Sigmoid colon (tissue), 7 donors: ENCODE data around the gene ZSWIM5. TPM values are rescaled to one million over a fixed set of nuclear protein-coding genes. Genes with fewer than 3 reads are reported as not detected.

Experiments used
- DNase-seq: peaks from one replicate; pipeline ENCODE4 v3.0.0-alpha.2; 2019
- H3K27ac ChIP-seq, 4 donors: fragments of 200-600 bp; sonication (generic); one replicate each; pipeline ENCODE4 v1.5.1; 2016 to 2019; ENCODE audit warnings: mild to moderate bottlenecking in 1 of 4
- H3K27me3 ChIP-seq, 3 donors: fragments of 200-600 bp; sonication (generic); one replicate each; pipeline ENCODE4 v1.5.1; 2019; ENCODE audit warnings: mild to moderate bottlenecking in 1 of 3
- H3K36me3 ChIP-seq, 4 donors: fragments of 200-600 bp; sonication (generic); one replicate each; pipeline ENCODE4 v1.5.1; 2016 to 2019
- H3K4me1 ChIP-seq, 4 donors: fragments of 200-600 bp; sonication (generic); one replicate each; pipeline ENCODE4 v1.5.1; 2017 to 2019
- H3K4me3 ChIP-seq, 4 donors: fragments of 200-600 bp; sonication (generic); one replicate each; pipeline ENCODE4 v1.5.1; 2017 to 2019; ENCODE audit warnings: mild to moderate bottlenecking in 2 of 4, moderate library complexity in 1 of 4
- H3K9me3 ChIP-seq, 4 donors: fragments of 200-600 bp in 3 of 4; sonication (generic) in 3 of 4; one replicate each; pipeline versions ENCODE4 v1.5.1 to v1.6.1; 2013 to 2019
- EP300 ChIP-seq, 4 donors: sonication (generic); formaldehyde crosslinking; IDR thresholded peaks; one replicate each; pipeline ENCODE4 v1.6.1; 2017; ENCODE audit warnings: antibody characterized with exemption in 4 of 4
- POLR2A ChIP-seq, 2 donors: fragments of 450-650 bp; IDR thresholded peaks; one replicate each; pipeline ENCODE4 v1.6.1; 2016; ENCODE audit warnings: antibody characterized with exemption in 2 of 2, mild to moderate bottlenecking in 2 of 2, moderate library complexity in 2 of 2
- POLR2AphosphoS5 ChIP-seq, 4 donors: sonication (generic); formaldehyde crosslinking; IDR thresholded peaks; one replicate each; pipeline ENCODE4 v1.6.1; 2017; ENCODE audit warnings: antibody characterized with exemption in 4 of 4
- WGBS, 2 donors: extraction: QIAGEN DNeasy Blood & Tissue Kit; methylation state at CpG; one replicate each; pipeline ENCODE4 v1.1.7; 2013; 5-methylcytosine and 5-hydroxymethylcytosine counted together
- intact Hi-C: fragments of 100-400 bp; cut with DNase I; formaldehyde crosslinking; loops from one replicate; pipeline ENCODE4 v1.15.1; 2023
- polyA plus RNA-seq, 3 donors: library from polyadenylated mRNA; stranded (reverse); fragments of 200-250 nt; gene quantifications; one replicate each; pipeline ENCODE4 v1.2.3, GENCODE V29; 2013
- total RNA-seq, 4 donors: library from RNA; depleted of rRNA; stranded (reverse); fragments of >200 nt; gene quantifications; one replicate each; pipeline ENCODE4 v1.1.0, GENCODE V29; 2016
- TF ChIP-seq, protein P1 (sequence below), 4 experiments: fragments of 450-650 bp in 3 of 4; fragments of 200-600 bp in 1 of 4; IDR thresholded peaks; one replicate each; pipeline ENCODE4 v1.5.1; 2016 to 2019; ENCODE audit warnings: antibody characterized with exemption in 4 of 4, mild to moderate bottlenecking in 3 of 4, moderate library complexity in 2 of 4
- donor health status: healthy with polysubstance abuse.
- donor health status: Bipolar disorder and iron deficiency.
- donor health status: healthy.

Gene ZSWIM5
- total and polyA plus RNA-seq, 7 donors: 2.4 to 4.3 (median 3.2) TPM

DNA sequence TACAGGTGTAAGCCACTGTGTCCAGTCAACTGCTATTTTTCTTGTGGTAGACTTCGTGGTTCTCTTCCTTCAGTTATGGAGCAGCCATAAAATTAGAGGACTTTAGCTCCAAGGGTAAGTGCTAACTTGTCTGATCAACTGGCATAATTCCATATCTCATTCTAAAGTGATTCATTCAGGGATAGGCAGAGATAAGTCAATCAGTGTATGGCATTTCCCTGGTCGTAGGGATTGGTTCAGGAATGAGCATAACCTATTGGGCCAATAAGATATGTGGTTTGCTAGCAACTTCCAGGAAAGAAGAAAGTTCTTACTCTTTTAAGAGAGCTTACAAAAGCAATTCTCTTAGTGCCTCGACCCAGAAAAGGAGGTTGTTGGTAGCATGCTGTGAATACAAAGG, 4.7 kb upstream of the ZSWIM5 start:
- H3K27ac ChIP-seq: no peak overlapping the region
- no peak overlapping the region for H3K4me3 ChIP-seq
- DNase-seq: no peak
- no peaks in the 10 kb centered on the region for H3K27me3 ChIP-seq
- intact Hi-C loops: no loop called here
- H3K36me3 ChIP-seq: no peaks in the 10 kb centered on the region
- TF ChIP-seq POLR2AphosphoS5 (IDR thresholded peaks at IDR 0.05) (no peak), POLR2A (IDR thresholded peaks at IDR 0.05) (no peak), EP300 (IDR thresholded peaks at IDR 0.05) (no peak)
- TF ChIP-seq, protein P1, sequence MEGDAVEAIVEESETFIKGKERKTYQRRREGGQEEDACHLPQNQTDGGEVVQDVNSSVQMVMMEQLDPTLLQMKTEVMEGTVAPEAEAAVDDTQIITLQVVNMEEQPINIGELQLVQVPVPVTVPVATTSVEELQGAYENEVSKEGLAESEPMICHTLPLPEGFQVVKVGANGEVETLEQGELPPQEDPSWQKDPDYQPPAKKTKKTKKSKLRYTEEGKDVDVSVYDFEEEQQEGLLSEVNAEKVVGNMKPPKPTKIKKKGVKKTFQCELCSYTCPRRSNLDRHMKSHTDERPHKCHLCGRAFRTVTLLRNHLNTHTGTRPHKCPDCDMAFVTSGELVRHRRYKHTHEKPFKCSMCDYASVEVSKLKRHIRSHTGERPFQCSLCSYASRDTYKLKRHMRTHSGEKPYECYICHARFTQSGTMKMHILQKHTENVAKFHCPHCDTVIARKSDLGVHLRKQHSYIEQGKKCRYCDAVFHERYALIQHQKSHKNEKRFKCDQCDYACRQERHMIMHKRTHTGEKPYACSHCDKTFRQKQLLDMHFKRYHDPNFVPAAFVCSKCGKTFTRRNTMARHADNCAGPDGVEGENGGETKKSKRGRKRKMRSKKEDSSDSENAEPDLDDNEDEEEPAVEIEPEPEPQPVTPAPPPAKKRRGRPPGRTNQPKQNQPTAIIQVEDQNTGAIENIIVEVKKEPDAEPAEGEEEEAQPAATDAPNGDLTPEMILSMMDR (IDR thresholded peaks at IDR 0.05): no peak
- H3K9me3 ChIP-seq: no peaks in the 10 kb centered on the region
- H3K4me1 ChIP-seq: peaks cover 0 to 8% (median 5%) of the 10 kb centered on the region in 4 donors
- WGBS, 2 donors: 18 to 63% methylated on average over 3 of the region's 3 CpGs

DNA sequence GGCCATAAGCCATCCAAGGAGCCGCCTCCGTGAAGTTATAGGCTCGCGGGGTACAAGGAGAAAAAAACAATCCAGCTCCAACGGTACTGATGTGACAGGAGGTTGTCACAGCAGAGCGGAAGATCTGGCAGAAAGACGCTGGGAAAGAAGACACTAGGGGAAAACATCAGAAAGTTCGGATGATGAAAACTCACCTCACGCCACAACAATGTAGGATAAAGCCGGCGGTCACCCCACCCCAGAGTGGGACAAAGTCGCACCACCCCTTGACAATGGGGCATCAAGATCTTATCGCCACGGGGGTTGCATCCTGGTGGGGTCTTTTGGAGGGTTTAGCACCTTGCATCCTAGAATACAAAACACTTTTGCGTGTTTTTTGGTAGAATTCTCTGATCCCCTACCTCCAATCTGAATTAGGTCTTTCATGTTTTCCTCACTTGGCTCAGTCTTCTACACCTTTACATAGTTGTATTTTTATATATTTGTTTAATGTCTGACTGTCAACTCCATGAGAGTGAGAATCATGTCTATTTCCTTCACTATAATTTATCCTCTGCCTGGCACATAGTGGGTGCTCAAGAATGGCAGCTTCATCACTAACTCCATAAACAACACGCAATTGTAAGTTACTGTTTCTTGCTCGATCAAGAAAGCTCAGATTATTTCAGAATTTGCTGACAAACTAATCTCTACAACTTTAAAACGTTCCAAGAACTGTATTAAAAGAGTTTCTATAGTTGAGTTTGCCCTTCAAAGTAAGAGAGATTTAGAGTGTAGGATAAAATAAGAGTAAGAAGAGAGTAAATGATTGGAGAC, 611 bp upstream of the ZSWIM5 start:
- TF ChIP-seq, protein P1 (IDR thresholded peaks at IDR 0.05): no peak
- TF ChIP-seq POLR2A (IDR thresholded peaks at IDR 0.05) (no peak), POLR2AphosphoS5 (IDR thresholded peaks at IDR 0.05) (no peak), EP300 (IDR thresholded peaks at IDR 0.05) (no peak)
- Histone ChIP-seq H3K36me3 (no peaks in the 10 kb centered on the region), H3K27me3 (no peaks in the 10 kb centered on the region), H3K4me1 (peaks cover 0 to 30% (median 11%) of the 10 kb centered on the region in 4 donors), H3K4me3 (peak overlapping the region; percentile 52 to 96 (median 82)), H3K9me3 (no peaks in the 10 kb centered on the region), H3K27ac (peak overlapping the region; percentile 89 to 93 (median 92))
- intact Hi-C loops: loop anchor here (5.0 kb wide), 2 partner anchors 95 to 195 kb away; partner anchors contain the start of genes HECTD3 and UROD
- WGBS, 2 donors: 5 to 12% methylated on average over 18 of the region's 18 CpGs
- DNase-seq: no peak

DNA sequence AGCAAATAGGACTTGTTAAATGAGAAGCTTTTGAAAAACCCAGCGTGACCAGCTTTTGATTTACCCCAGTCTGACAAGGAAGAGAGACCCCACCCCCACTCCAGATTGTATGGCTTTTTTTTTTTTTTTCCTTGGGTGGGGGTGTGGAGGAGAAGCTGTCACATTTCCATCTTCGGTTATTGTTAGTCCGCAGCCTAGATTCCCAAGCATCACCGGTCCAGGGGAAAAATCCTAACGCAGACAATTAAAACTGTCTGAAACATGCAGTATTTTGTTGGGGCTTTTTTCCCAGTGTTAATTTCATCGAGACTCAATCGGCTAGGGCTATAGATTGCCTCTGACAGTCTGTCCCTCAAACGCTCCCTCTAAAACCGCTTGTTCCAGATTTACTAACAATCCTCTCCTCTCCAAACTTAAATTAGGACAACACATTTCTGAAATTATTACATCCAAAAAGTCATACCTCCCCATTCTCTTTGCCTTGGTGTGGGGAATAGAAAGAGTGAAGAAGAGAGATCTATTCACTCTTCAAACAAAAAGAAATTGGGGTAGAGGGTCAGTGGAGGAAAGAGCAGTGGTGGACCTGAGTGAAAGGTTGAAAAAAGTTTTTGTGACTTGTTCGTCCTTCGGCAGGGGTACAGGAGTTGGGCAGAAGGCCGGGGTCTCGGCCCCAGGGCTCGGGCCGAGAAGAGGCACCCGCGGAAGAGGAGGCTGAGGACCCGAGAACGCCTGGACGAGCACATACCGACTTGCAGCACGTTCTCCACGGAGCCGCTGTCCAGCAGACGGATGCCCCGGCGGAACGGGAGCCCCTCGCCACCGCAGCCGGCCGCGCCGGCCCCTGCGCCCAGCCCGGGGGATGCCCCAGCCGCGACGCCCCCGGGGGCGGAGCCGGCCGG, 1.1 kb downstream of the ZSWIM5 start:
- TF ChIP-seq, protein P1 (IDR thresholded peaks at IDR 0.05): no peak
- TF ChIP-seq EP300 (IDR thresholded peaks at IDR 0.05) (no peak), POLR2A (IDR thresholded peaks at IDR 0.05) (no peak)

DNA sequence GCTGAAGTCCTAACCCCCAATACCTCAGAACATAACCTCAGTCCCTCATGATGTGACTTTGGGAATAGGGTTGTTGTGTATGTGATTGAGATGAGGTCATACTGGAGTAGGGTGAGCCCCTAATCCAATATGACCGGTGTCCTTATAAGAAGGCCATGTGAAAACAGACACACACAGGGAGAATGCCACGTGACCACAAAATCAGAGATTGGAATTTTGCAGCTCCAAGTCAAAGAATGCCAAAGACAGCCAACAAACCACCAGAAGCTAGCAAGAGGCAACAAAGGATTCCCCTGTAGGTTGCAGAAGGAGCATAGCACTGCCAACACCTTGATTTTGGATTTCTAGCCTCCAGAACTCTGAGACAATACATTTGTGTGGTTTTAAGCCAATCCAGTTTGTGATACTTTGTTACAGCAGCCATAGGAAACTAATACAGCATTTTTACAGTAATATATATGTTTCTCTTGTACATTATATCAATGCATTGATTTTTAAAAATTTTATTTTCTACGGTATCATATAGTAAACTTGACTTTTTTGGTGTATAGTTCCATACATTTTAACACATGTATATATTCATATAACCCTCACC, 5.4 kb downstream of the ZSWIM5 start:
- Histone ChIP-seq H3K4me1 (peaks cover 0 to 22% (median 5%) of the 10 kb centered on the region in 4 donors), H3K4me3 (no peak overlapping the region), H3K27ac (no peak overlapping the region), H3K36me3 (no peaks in the 10 kb centered on the region), H3K9me3 (no peaks in the 10 kb centered on the region), H3K27me3 (no peaks in the 10 kb centered on the region)
- intact Hi-C loops: no loop called here
- TF ChIP-seq, protein P1 (IDR thresholded peaks at IDR 0.05): no peak
- TF ChIP-seq POLR2A (IDR thresholded peaks at IDR 0.05) (no peak), EP300 (IDR thresholded peaks at IDR 0.05) (no peak), POLR2AphosphoS5 (IDR thresholded peaks at IDR 0.05) (no peak)
- no peak for DNase-seq
- WGBS, 2 donors: 89 to 94% methylated on average over 3 of the region's 3 CpGs

More for the DNA sequence above, 1.1 kb downstream of the ZSWIM5 start:
- H3K9me3 ChIP-seq: no peaks in the 10 kb centered on the region
- WGBS, 2 donors: 1 to 3% methylated on average over 43 of the region's 43 CpGs
- DNase-seq: peak; percentile 76
- no peaks in the 10 kb centered on the region for H3K27me3 ChIP-seq
- intact Hi-C loops: loop anchor here (5.0 kb wide), 2 partner anchors 97 to 193 kb away; partner anchors contain the start of genes HECTD3 and UROD
- peak overlapping the region; percentile 89 to 93 (median 92) for H3K27ac ChIP-seq
- H3K4me3 ChIP-seq: peak overlapping the region; percentile 28 to 96 (median 82)
- H3K4me1 ChIP-seq: peaks cover 0 to 30% (median 11%) of the 10 kb centered on the region in 4 donors
- no peaks in the 10 kb centered on the region for H3K36me3 ChIP-seq
